WTC11 (cell line): Measurements from ENCODE around the gene OR4E1.

Source experiments
- ATF1 ChIP-seq: sonication (generic); formaldehyde crosslinking; IDR thresholded peaks from 2 replicates; pipeline ENCODE4 v1.8.1; 2023; ENCODE audit warnings: mild to moderate bottlenecking, moderate library complexity, missing genetic modification reagents
- CDX4 ChIP-seq: fragments of 250-450 bp; sonication (Bioruptor Pico); IDR thresholded peaks from 2 replicates; pipeline ENCODE4 v1.9.0; 2021; ENCODE audit warnings: moderate library complexity, mild to moderate bottlenecking, inconsistent platforms, borderline replicate concordance
- CREB1 ChIP-seq: sonication (generic); formaldehyde crosslinking; IDR thresholded peaks from 2 replicates; pipeline ENCODE4 v1.8.0; 2023; ENCODE audit warnings: mild to moderate bottlenecking, missing genetic modification reagents
- CTCF ChIP-seq: fragments of 200-600 bp; IDR thresholded peaks from 2 replicates; pipeline ENCODE4 v1.8.0; 2022; ENCODE audit warnings: antibody characterized with exemption
- IRF2 ChIP-seq: sonication (generic); formaldehyde crosslinking; IDR thresholded peaks from 2 replicates; pipeline ENCODE4 v1.8.0; 2022; ENCODE audit warnings: low read depth, missing genetic modification reagents, borderline replicate concordance
- MXD4 ChIP-seq: fragments of 250-450 bp; sonication (Bioruptor Pico); IDR thresholded peaks from 2 replicates; pipeline ENCODE4 v1.8.0; 2021; ENCODE audit warnings: mild to moderate bottlenecking, moderate library complexity, borderline replicate concordance
- SP1 ChIP-seq: sonication (generic); formaldehyde crosslinking; conservative IDR thresholded peaks from 2 replicates; pipeline ENCODE4 v1.8.1; 2022; ENCODE audit warnings: missing genetic modification reagents
- ZNF232 ChIP-seq: sonication (generic); formaldehyde crosslinking; IDR thresholded peaks from 2 replicates; pipeline ENCODE4 v1.8.0; 2022; ENCODE audit warnings: mild to moderate bottlenecking, missing genetic modification reagents
- ZSCAN18 ChIP-seq: fragments of 250-450 bp; sonication (Bioruptor Pico); IDR thresholded peaks from 2 replicates; pipeline ENCODE4 v2.1.2; 2022; ENCODE audit warnings: mild to moderate bottlenecking, moderate library complexity

GRCh38 chr14:21673718-21674117, at the start of gene OR4E1:
- TF ChIP-seq SP1 (CRISPR knock-in tag) (no peak), CREB1 (CRISPR knock-in tag) (no peak), CDX4 (no peak), IRF2 (CRISPR knock-in tag) (no peak), CTCF (no peak), ATF1 (no peak), MXD4 (CRISPR knock-in tag) (no peak), ZNF232 (no peak), ZSCAN18 (CRISPR knock-in tag) (no peak)
